ENCODE measurements around the gene TRIM47. TPM values are rescaled to one million over a fixed set of nuclear protein-coding genes. Genes with fewer than 3 reads are reported as not detected.
"Not testable (repeated sequence)": the region's sequence is repeated elsewhere in the genome, so short reads cannot be mapped to it uniquely, and the experiment has no call there.

TRIM47 gene
- polyA plus RNA-seq, 1 experiment = 3.2 TPM

DNA sequence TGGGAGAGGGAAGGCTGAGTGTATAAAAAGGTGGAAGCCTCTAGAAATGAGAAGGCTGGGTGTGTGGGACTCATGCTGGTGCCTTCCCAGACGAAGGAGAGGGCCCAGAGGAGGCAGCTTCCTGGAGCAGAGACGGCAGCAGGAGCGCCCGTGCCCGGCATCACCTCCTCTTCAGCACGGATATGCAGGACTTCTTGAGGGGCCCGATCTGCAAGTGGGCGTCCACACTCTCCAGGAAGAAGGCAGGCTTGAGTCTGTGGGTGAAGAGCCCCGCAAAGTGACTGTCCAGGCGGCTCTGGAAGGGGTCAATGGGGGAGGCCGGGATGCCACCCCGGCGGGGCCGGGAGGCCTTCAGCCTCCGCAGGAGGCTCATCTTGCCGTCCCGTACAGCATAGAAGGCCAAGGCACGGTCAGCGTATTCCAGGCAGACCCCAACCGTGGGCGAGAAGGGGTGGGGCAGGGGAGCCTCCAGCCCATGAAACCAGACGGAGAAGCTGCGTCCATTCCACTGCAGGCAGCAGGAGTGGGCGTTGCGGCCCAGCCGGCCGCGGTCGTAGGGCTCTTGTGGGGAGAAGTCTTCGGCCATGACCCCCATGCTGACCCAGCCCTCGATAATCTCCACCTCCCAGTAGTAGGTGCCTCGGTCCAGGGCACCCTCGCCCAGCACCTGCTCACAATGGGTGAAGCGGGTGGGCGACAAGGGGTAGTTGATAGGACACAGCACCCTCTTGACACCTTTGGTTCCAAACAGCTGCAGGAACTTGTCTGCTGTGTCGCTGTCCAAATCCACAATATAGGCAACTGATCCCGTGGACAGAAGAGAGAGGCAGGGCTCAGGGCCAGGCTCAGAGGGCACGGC is 3.8 kb downstream of the TRIM47 start:
- H3K4me3 ChIP-seq (ENCODE audit: low read depth, low read length) = no peak overlapping the region
- TF ChIP-seq, protein P1, sequence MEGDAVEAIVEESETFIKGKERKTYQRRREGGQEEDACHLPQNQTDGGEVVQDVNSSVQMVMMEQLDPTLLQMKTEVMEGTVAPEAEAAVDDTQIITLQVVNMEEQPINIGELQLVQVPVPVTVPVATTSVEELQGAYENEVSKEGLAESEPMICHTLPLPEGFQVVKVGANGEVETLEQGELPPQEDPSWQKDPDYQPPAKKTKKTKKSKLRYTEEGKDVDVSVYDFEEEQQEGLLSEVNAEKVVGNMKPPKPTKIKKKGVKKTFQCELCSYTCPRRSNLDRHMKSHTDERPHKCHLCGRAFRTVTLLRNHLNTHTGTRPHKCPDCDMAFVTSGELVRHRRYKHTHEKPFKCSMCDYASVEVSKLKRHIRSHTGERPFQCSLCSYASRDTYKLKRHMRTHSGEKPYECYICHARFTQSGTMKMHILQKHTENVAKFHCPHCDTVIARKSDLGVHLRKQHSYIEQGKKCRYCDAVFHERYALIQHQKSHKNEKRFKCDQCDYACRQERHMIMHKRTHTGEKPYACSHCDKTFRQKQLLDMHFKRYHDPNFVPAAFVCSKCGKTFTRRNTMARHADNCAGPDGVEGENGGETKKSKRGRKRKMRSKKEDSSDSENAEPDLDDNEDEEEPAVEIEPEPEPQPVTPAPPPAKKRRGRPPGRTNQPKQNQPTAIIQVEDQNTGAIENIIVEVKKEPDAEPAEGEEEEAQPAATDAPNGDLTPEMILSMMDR (IDR thresholded peaks at IDR 0.05; ENCODE audit: insufficient read depth, low read depth, low read length) = no peak
- H3K27me3 ChIP-seq (ENCODE audit: control insufficient read depth, insufficient read depth, low read length) = no peaks in the 10 kb centered on the region
- POLR2A ChIA-PET = no interaction called here
- DNase-seq (ENCODE audit: low read depth) = no peak
- H3K36me3 ChIP-seq (ENCODE audit: control insufficient read depth, insufficient read depth, low read length) = no peaks in the 10 kb centered on the region
- CTCF ChIA-PET = interaction anchor here (1.0 to 6.6 kb wide), 4 partner anchors 13 to 25 kb away, joined by 4 to 58 read pairs (median 20); partner anchors contain the start of genes TRIM65 and WBP2

DNA sequence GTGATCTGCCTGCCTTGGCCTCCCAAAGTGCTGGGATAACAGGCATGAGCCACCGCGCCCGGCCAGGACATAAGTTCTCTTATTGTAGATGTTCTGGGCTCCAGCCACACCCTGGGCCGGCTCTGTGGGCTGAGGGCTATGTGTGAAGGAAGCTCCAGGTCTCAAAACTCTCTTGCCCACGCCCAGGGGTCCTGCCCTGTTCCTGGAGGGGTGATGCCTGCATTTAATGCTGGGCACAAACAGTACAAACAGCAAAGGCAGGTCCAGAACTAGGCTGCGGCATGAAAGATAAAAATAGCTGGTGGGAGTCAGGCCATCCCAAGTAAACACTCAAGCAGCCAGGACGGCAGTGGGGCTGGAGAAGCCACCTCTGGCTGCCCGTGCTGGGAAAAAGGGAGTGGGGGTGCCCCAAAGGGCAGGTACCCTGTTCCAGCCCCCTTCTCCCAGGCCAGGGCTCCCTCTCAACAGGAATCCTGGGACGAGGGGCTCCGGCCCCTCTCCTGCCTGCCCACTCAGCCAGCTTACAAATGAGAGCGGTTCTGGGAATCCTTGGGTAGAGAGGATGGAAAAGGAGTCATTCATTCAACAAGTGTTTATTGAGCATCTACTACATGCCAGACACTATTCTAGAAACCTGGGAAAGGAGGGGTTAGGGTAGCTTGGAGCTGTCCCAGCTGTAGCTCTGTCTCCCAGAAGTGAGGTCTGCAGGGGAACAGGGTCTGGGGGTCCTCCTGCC is 4.6 kb downstream of the TRIM47 start:
- TF ChIP-seq, protein P1 (IDR thresholded peaks at IDR 0.05; ENCODE audit: insufficient read depth, low read depth, low read length) = no peak
- no peak for DNase-seq (ENCODE audit: low read depth)
- no peaks in the 10 kb centered on the region for H3K27me3 ChIP-seq (ENCODE audit: control insufficient read depth, insufficient read depth, low read length)
- CTCF ChIA-PET = interaction anchor here (0.6 to 6.6 kb wide), 5 partner anchors 23 to 203 kb away, joined by 3 to 58 read pairs (median 4); partner anchors contain the start of gene TRIM65
- H3K36me3 ChIP-seq (ENCODE audit: control insufficient read depth, insufficient read depth, low read length) = no peaks in the 10 kb centered on the region
- POLR2A ChIA-PET = no interaction called here
- no peak overlapping the region for H3K4me3 ChIP-seq (ENCODE audit: low read depth, low read length)

DNA sequence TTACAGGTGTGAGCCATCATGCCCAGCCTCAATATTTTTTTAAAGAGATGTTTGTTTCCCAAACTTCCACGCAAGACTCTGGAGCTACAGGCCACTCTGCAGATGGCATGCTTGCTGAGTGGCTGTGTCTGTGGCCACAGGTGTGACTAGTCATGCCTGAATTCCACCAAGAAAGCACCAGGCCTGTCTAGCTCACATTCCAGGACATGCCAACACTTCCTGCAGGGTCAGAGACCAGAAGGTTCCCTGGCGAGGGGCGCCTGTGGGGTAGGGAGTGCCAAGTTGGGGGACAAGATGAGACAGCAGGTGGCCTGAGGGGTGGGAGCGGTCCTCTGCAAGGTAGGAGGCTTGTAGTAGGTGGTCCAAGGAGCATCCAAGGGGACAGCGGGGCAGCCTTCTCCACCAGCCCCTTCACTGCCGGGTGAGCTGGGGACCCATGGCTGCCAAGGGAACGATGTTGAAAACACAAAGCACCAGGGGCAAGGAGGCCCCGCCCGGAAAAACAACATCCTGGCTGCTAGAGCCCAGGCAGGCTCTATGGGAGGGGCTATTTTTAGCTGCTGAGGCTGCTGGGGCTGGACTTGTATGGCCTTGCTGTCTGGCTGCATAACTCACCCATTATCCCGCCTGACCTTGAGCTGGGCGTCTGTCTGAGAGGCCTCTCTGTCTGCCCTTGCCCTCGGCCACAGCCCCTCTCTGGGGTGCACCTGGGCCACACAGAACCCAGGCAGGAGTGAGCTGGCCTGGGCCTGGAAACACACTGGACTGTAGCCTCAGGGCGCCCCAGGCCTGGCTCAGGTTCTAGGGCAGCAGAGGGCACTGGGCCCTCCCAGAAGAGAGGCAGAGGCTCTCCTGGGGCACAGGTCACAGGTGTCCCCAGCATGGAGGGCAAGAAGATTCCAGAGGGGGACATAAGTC is 5.7 kb downstream of the TRIM47 start:
- Histone ChIP-seq H3K36me3 (ENCODE audit: control insufficient read depth, insufficient read depth, low read length) (no peaks in the 10 kb centered on the region), H3K4me3 (ENCODE audit: low read depth, low read length) (no peak overlapping the region), H3K27me3 (ENCODE audit: control insufficient read depth, insufficient read depth, low read length) (no peaks in the 10 kb centered on the region)
- CTCF ChIA-PET = interaction anchor here (0.6 to 4.2 kb wide), 7 partner anchors 11 to 202 kb away, joined by 3 to 26 read pairs (median 3); partner anchors contain the start of gene MRPL38
- peak; percentile 44 for DNase-seq (ENCODE audit: low read depth)
- TF ChIP-seq, protein P1 (IDR thresholded peaks at IDR 0.05; ENCODE audit: insufficient read depth, low read depth, low read length) = no peak
- POLR2A ChIA-PET = interaction anchor here (0.5 kb wide), 1 partner anchor 365 kb away, joined by 5 read pairs; no protein-coding TSS in a partner anchor

DNA sequence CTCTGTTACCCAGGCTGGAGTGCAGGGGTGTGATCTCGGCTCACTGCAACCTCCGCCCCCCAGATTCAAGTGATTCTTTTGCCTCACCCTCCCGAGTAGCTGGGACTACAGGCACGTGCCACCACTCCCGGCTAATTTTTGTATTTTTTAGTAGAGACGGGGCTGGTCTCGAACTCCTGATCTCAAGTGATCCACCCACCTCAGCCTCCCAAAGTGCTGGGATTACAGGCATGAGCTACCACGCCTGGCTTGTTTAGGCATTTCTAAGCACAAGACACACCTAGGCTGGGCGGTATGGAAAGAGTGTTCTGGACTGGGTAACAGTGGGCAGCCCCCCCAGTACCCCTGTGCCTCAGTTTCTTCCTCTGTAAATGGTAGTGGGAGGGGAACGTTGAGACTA is 8.2 kb downstream of the TRIM47 start:
- DNase-seq (ENCODE audit: low read depth); POLR2A ChIA-PET; H3K36me3 ChIP-seq (ENCODE audit: control insufficient read depth, insufficient read depth, low read length); H3K27me3 ChIP-seq (ENCODE audit: control insufficient read depth, insufficient read depth, low read length); H3K4me3 ChIP-seq (ENCODE audit: low read depth, low read length): not testable (repeated sequence)
- CTCF ChIA-PET = interaction anchor here (0.9 to 4.2 kb wide), 3 partner anchors 9 to 16 kb away, joined by 4 to 26 read pairs (median 7); partner anchors contain the start of gene WBP2

Data from BJ (cell line).